ENCODE measurements around the gene ZC3H10. TPM values are rescaled to one million over a fixed set of nuclear protein-coding genes. Genes with fewer than 3 reads are reported as not detected.

The ZC3H10 gene
- total RNA-seq, 1 donor from 2014 or later = 11.6 TPM

DNA sequence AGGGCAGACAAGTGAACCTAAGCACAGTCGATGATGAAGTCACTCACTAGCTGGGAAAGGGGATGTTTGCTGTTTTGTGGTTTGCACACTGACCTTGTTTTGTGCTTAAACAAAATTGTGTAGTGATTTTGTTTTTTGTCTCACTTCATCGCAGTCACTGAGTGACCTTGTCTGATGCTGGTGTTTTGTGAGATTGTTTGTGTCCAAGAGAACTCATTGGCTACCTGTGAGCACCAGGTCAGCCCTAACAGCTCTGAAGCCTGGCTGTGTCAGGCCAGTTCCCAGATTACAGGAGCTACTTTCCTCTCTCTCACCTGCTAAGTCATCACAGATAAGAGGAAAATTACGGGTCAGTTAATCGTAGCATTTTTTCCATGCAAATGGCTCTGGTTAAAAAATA is 6.1 kb downstream of the ZC3H10 start:
- Mint-ChIP-seq H3K27me3 (no peaks in the 10 kb centered on the region), H3K4me1 (ENCODE audit: unreplicated experiment) (peaks cover 40% of the 10 kb centered on the region), H3K4me3 (no peak overlapping the region), H3K36me3 (peaks cover 3% of the 10 kb centered on the region), H3K27ac (peak overlapping the region; percentile 64), H3K9me3 (no peaks in the 10 kb centered on the region)
- DNase-seq (ENCODE audit: extremely low spot score, unreplicated experiment) = no peak
- TF ChIP-seq CTCF (conservative IDR thresholded peaks at IDR 0.05) = no peak

GRCh38 chr12:56126732-56127239 is 8.7 kb downstream of the ZC3H10 start:
- no peak for TF ChIP-seq CTCF (conservative IDR thresholded peaks at IDR 0.05)
- no peaks in the 10 kb centered on the region for H3K9me3 Mint-ChIP-seq
- DNase-seq (ENCODE audit: extremely low spot score, unreplicated experiment) = no peak
- peak overlapping the region; percentile 99 for H3K4me3 Mint-ChIP-seq
- H3K27me3 Mint-ChIP-seq = no peaks in the 10 kb centered on the region
- H3K36me3 Mint-ChIP-seq = peaks cover 13% of the 10 kb centered on the region
- H3K27ac Mint-ChIP-seq = peak overlapping the region; percentile 94
- H3K4me1 Mint-ChIP-seq (ENCODE audit: unreplicated experiment) = peaks cover 44% of the 10 kb centered on the region

- peak overlapping the region; percentile 94 for H3K27ac Mint-ChIP-seq
- H3K9me3 Mint-ChIP-seq = no peaks in the 10 kb centered on the region
- no peaks in the 10 kb centered on the region for H3K27me3 Mint-ChIP-seq
- peaks cover 20% of the 10 kb centered on the region for H3K36me3 Mint-ChIP-seq
- peaks cover 44% of the 10 kb centered on the region for H3K4me1 Mint-ChIP-seq (ENCODE audit: unreplicated experiment)
- no peak for DNase-seq (ENCODE audit: extremely low spot score, unreplicated experiment)
- H3K4me3 Mint-ChIP-seq = peak overlapping the region; percentile 99
- TF ChIP-seq CTCF (conservative IDR thresholded peaks at IDR 0.05) = no peak
Measured at GRCh38 chr12:56127485-56127887, 9.4 kb downstream of the ZC3H10 start.

DNA sequence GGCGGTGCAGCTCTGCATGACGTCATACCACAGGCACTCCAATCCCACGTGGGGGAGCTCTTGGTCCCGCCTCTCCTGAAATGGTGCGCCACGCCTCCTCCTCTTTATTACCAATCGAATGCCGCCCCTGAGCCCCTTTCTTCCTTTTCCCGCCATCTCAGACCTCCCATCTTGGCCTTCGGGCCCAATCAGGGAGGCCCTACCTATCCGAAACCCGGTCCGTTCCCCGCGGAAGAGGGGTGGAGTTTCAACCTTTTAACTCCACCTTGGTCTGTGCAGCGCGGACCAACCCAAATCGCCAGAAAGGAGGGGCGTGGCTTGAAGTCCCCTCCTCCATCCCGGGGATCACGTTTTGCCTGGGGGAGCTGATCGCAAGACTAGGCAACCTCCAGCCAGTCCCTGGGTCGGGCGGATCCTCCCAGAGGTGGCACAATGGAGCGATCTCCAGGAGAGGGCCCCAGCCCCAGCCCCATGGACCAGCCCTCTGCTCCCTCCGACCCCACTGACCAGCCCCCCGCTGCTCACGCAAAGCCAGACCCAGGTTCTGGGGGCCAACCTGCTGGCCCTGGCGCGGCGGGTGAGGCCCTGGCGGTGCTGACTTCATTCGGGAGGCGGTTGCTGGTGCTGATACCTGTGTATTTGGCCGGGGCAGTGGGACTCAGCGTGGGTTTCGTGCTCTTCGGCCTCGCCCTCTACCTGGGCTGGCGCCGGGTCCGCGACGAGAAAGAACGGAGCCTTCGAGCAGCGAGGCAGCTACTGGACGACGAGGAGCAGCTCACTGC is 10.0 kb downstream of the ZC3H10 start, which contains the start of gene ESYT1:
ESYT1 (plus strand) TSS at position 380 of the 782 bp plus-strand sequence; CDS start at position 433, 53 bp downstream.
- DNase-seq (ENCODE audit: extremely low spot score, unreplicated experiment) = peak; percentile 97
- H3K4me3 Mint-ChIP-seq = peak within 1 kb of the TSS; percentile 99
- no peak for TF ChIP-seq CTCF (conservative IDR thresholded peaks at IDR 0.05)
- peaks cover 21% of the 10 kb centered on the region for H3K36me3 Mint-ChIP-seq
- H3K27ac Mint-ChIP-seq = peak within 1 kb of the TSS; percentile 94
- H3K27me3 Mint-ChIP-seq = no peaks in the 10 kb centered on the region
- no peaks in the 10 kb centered on the region for H3K9me3 Mint-ChIP-seq
- peaks cover 44% of the 10 kb centered on the region for H3K4me1 Mint-ChIP-seq (ENCODE audit: unreplicated experiment)

- peaks cover 42% of the 10 kb centered on the region for H3K4me1 Mint-ChIP-seq (ENCODE audit: unreplicated experiment)
- peak overlapping the region; percentile 94 for H3K27ac Mint-ChIP-seq
- H3K36me3 Mint-ChIP-seq = peaks cover 24% of the 10 kb centered on the region
- no peaks in the 10 kb centered on the region for H3K27me3 Mint-ChIP-seq
- H3K4me3 Mint-ChIP-seq = peak overlapping the region; percentile 99
- no peak for TF ChIP-seq CTCF (conservative IDR thresholded peaks at IDR 0.05)
- no peak for DNase-seq (ENCODE audit: extremely low spot score, unreplicated experiment)
- no peaks in the 10 kb centered on the region for H3K9me3 Mint-ChIP-seq
Measured at GRCh38 chr12:56128670-56129205, 10.7 kb downstream of the ZC3H10 start.
